ENCODE data around the gene PDE6G.

DNA sequence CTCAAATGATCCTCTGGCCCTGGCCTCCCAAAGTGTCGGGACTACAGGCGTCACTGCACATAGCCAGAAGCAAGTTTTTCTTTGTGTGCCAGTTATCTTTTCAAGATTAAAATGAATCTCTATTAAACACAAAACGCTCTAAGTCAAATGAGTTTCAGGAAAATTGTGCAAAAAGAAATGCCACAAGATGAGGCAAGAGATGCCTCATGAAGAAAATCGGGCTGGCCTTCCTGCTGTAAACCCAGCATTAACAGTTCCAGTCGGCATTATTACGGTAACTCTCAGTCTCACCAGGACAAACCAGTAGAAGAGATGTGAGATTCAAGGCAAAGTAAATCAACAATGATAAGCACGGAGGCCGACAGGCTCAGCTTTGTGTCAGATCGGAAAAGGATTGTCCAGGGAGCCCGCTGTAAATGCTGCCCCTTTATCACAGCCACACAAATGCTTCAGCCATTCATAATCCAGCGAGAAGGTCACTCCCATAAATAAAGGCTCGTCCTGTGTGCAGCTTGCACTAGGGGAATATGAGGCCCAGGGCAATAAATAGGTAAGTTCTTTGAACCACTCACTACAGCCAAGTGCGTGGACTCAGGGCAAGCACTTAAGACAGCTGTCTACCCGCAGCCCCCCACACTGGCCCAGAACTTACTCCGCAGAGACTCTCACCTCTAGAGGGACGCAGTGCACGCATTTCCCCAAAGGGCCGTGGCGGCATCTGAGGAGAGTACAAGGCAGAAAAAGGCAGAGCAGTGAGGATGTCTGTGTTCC is 46.6 kb downstream of the PDE6G start:
- TF ChIP-seq, protein P1, sequence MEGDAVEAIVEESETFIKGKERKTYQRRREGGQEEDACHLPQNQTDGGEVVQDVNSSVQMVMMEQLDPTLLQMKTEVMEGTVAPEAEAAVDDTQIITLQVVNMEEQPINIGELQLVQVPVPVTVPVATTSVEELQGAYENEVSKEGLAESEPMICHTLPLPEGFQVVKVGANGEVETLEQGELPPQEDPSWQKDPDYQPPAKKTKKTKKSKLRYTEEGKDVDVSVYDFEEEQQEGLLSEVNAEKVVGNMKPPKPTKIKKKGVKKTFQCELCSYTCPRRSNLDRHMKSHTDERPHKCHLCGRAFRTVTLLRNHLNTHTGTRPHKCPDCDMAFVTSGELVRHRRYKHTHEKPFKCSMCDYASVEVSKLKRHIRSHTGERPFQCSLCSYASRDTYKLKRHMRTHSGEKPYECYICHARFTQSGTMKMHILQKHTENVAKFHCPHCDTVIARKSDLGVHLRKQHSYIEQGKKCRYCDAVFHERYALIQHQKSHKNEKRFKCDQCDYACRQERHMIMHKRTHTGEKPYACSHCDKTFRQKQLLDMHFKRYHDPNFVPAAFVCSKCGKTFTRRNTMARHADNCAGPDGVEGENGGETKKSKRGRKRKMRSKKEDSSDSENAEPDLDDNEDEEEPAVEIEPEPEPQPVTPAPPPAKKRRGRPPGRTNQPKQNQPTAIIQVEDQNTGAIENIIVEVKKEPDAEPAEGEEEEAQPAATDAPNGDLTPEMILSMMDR (IDR thresholded peaks at IDR 0.05) = no peak
- TF ChIP-seq POLR2A (IDR thresholded peaks at IDR 0.05) = no peak
